MCF 10A (cell line): ENCODE results near the gene CYB5A. TPM values are rescaled to one million over a fixed set of nuclear protein-coding genes. Genes with fewer than 3 reads are reported as not detected.
"Not testable (repeated sequence)": the region's sequence is repeated elsewhere in the genome, so short reads cannot be mapped to it uniquely, and the experiment has no call there.

ENCODE experiments used
- BruUV-seq: library from RNA; stranded (reverse); fragments of 400-500 nt; replicated peaks from 2 replicates; lab custom pipeline; 2021; lab: Mats Ljungman, UMichigan
- CTCF ChIA-PET: fragments of 300-600 bp; sonication (Branson Sonifier 250); formaldehyde crosslinking; extraction: SDS; loops from one replicate; lab custom pipeline; 2021; ENCODE audit warnings: antibody characterized with exemption, inconsistent platforms; lab: Yijun Ruan, JAX
- POLR2A ChIA-PET: fragments of 300-600, 350-650 bp; sonication (Branson Sonifier 250); formaldehyde crosslinking; extraction: SDS; loops from one replicate; lab custom pipeline; 2020; ENCODE audit warnings: antibody characterized with exemption, inconsistent platforms; lab: Yijun Ruan, JAX
- DNase-seq: peaks from one replicate; pipeline ENCODE4 v3.0.0-alpha.2; 2018; ENCODE audit not compliant: unreplicated experiment
- H3K27ac Mint-ChIP-seq: one replicate; pipeline ENCODE4 v1.8.0; 2022; ENCODE audit warnings: mild to moderate bottlenecking, low read depth, mixed read lengths; ENCODE audit not compliant: unreplicated experiment
- H3K27me3 Mint-ChIP-seq: one replicate; pipeline ENCODE4 v1.8.0; 2022; ENCODE audit warnings: mixed read lengths; ENCODE audit not compliant: insufficient read depth, unreplicated experiment
- H3K36me3 Mint-ChIP-seq: one replicate; pipeline ENCODE4 v1.8.0; 2022; ENCODE audit warnings: mild to moderate bottlenecking, moderate library complexity, mixed read lengths; ENCODE audit not compliant: insufficient read depth, unreplicated experiment
- H3K4me1 Mint-ChIP-seq: one replicate; pipeline ENCODE4 v1.8.0; 2022; ENCODE audit warnings: mixed read lengths; ENCODE audit not compliant: insufficient read depth, unreplicated experiment
- H3K4me3 Mint-ChIP-seq: one replicate; pipeline ENCODE4 v1.8.0; 2022; ENCODE audit warnings: mild to moderate bottlenecking, moderate library complexity, mixed read lengths; ENCODE audit not compliant: unreplicated experiment
- H3K9me3 Mint-ChIP-seq: one replicate; pipeline ENCODE4 v1.8.0; 2022; ENCODE audit warnings: mixed read lengths; ENCODE audit not compliant: unreplicated experiment
- CTCF ChIP-seq: fragments of 200-600 bp; IDR thresholded peaks from one replicate; pipeline ENCODE4 v1.8.0; 2022; ENCODE audit warnings: antibody characterized with exemption, mild to moderate bottlenecking; ENCODE audit not compliant: unreplicated experiment
- intact Hi-C: fragments of 100-400 bp; cut with micrococcal nuclease; formaldehyde crosslinking; loops from 2 replicates; pipeline ENCODE4 v1.14.1; 2022
- total RNA-seq: library from RNA; stranded (reverse); gene quantifications from 2 replicates; pipeline ENCODE4 v1.2.3, GENCODE V29; 2022

Gene CYB5A
- total RNA-seq, 1 experiment from 2014 or later = 27.5 TPM

DNA sequence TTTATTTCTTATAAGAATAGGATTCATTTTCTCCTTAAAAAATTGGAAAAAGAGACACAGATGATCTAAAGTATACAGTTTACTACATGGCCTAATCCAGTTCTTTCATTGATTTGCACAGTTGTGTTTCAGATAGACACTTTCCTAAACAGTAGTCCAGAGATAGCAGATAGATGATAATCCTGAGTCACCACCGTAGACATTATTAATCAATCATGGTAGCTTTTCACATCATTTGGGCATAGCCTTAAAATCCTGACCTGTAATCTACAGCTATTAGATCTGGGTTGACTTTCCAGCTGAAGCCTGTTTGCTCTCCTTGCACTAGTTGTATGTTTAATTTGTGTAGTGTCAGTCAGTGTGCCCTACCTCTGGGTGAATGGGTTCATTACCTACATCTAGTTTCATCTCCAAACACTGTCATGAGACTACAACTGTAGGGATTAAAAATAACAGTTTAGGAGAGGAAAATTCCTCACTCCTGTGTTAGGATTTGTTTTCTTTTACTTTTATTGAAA is 38.0 kb upstream of the CYB5A start:
- intact Hi-C loops = no loop called here

DNA sequence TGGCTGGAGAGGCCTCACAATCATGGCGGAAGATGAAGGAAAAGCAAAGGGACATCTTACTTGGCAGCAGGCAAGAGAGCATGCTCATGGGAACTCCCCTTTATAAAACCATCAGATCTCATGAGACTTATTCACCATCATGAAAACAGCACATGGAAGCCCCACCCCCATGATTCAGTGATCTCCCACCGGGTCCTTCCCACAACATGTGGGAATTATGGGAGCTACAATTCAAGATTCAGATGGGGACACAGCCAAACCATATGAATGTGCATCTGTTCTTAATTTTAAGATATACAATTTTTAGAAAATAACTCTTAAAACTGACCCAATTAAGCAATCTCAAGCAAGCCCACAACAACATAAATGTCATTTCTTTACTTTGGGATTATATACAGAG is 36.4 kb upstream of the CYB5A start:
- H3K9me3 Mint-ChIP-seq = no peaks in the 10 kb centered on the region
- H3K27ac Mint-ChIP-seq = no peak overlapping the region
- ChIA-PET POLR2A (interaction anchor here (0.6 to 0.8 kb wide), 2 partner anchors 11 to 25 kb away, joined by 3 to 4 read pairs; no protein-coding TSS in a partner anchor), CTCF (interaction anchor here (1.1 kb wide), 1 partner anchor 133 kb away, joined by 3 read pairs; no protein-coding TSS in a partner anchor)
- intact Hi-C loops = no loop called here
- no peaks in the 10 kb centered on the region for H3K36me3 Mint-ChIP-seq
- no peak for DNase-seq
- no peaks in the 10 kb centered on the region for H3K4me1 Mint-ChIP-seq
- TF ChIP-seq CTCF = no peak
- no TSS peak for BruUV-seq
- no peaks in the 10 kb centered on the region for H3K27me3 Mint-ChIP-seq
- no peak overlapping the region for H3K4me3 Mint-ChIP-seq

More for the DNA sequence above, 38.0 kb upstream of the CYB5A start:
- BruUV-seq = no TSS peak
- Mint-ChIP-seq H3K9me3 (no peaks in the 10 kb centered on the region), H3K27me3 (no peaks in the 10 kb centered on the region), H3K4me3 (no peak overlapping the region), H3K36me3 (no peaks in the 10 kb centered on the region), H3K4me1 (no peaks in the 10 kb centered on the region), H3K27ac (no peak overlapping the region)
- ChIA-PET POLR2A (interaction anchor here (1.3 kb wide), 1 partner anchor 126 kb away, joined by 3 read pairs; no protein-coding TSS in a partner anchor), CTCF (interaction anchor here (0.9 to 1.4 kb wide), 6 partner anchors 13 to 165 kb away, joined by 3 to 4 read pairs (median 3); no protein-coding TSS in a partner anchor)
- no peak for DNase-seq
- TF ChIP-seq CTCF = no peak

- BruUV-seq = not testable (repeated sequence)
Observed at GRCh38 chr18:74326791-74327190, 35.0 kb upstream of the CYB5A start.

DNA sequence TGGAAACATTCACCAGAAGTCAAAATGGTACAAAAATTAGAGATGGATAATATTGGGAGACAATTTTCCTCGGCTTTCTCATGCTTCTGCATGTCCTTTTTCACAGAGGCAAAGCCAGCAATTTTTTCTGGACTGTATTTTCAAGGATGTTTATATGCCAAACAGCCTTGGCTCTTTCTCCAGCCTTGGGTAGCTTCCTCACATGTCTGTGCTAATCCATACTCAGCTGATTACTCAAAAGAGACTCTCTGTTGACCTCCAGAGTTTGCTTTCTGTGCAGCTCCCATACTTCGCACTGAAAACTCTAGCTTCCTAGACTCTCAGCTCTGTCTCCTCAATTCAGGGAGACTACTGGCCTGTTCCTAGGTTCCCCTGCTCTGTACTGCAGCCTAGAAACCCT is 34.5 kb upstream of the CYB5A start:
- POLR2A ChIA-PET = no interaction called here
- H3K4me3 Mint-ChIP-seq = no peak overlapping the region
- CTCF ChIA-PET = interaction anchor here (0.9 to 1.1 kb wide), 2 partner anchors 16 to 27 kb away, joined by 3 to 4 read pairs; no protein-coding TSS in a partner anchor
- no peak overlapping the region for H3K27ac Mint-ChIP-seq
- intact Hi-C loops = no loop called here
- BruUV-seq = no TSS peak
- no peaks in the 10 kb centered on the region for H3K4me1 Mint-ChIP-seq
- no peaks in the 10 kb centered on the region for H3K27me3 Mint-ChIP-seq
- DNase-seq = no peak
- H3K9me3 Mint-ChIP-seq = no peaks in the 10 kb centered on the region
- no peak for TF ChIP-seq CTCF
- H3K36me3 Mint-ChIP-seq = no peaks in the 10 kb centered on the region

More at GRCh38 chr18:74326791-74327190, 35.0 kb upstream of the CYB5A start:
- H3K4me1 Mint-ChIP-seq, H3K4me3 Mint-ChIP-seq, DNase-seq, H3K9me3 Mint-ChIP-seq, intact Hi-C loops, H3K27ac Mint-ChIP-seq, POLR2A ChIA-PET, H3K27me3 Mint-ChIP-seq, H3K36me3 Mint-ChIP-seq: not testable (repeated sequence)
- CTCF ChIA-PET = interaction anchor here (0.9 to 1.1 kb wide), 2 partner anchors 16 to 26 kb away, joined by 3 to 4 read pairs; no protein-coding TSS in a partner anchor
